Left hindlimb (tissue), 1 donor: ENCODE results near the gene ZNF445.
A peak's percentile ranks its signal among the peaks of the same experiment; 100 is the strongest.
"Not testable (repeated sequence)": the region's sequence is repeated elsewhere in the genome, so short reads cannot be mapped to it uniquely, and the experiment has no call there.

Experiments used
- DNase-seq: peaks from one replicate; pipeline ENCODE4 v3.0.0-alpha.2; 2018

ZNF445 gene

DNA sequence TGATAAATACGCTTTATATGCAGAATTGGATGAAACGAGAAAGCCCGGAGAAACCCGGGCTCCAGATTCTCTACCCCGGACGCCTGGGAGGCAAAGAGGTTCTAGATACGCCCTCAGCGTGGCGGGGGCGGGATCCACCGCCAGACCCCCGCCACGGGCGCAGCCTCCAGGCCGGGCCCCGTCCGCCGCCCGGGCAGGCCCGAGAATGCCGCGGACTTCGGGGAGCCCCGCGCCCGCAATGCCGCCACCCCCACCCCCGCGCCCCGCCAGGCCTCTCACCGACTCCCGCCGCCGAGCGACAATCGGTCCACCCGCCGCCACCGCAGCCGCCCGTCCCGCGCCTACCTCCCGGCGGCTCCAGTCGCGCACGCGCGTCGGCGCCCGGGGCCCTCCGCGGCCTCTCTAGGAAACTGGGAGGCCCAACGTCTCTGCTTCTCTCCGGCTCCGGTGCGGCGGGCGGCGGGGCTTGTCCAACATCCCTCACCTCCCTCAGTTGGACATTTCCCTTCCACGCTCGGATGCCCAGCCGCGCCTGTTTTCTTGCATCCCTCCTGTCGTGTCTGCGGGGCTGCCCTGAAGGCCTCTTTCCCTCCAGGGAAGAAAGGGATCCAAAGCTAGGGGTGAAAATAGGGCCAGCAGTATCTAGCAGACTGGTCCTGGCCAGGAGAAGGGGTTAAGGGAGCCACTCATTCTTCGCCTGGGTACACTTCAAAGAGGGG lies at the start of gene ZNF445:
Gene ZNF445, minus strand, starts transcription at position 359 of the 719 bp plus-strand sequence. CDS start 22,121 bp downstream, outside the sequence.
- peak; percentile 88 for DNase-seq

DNA sequence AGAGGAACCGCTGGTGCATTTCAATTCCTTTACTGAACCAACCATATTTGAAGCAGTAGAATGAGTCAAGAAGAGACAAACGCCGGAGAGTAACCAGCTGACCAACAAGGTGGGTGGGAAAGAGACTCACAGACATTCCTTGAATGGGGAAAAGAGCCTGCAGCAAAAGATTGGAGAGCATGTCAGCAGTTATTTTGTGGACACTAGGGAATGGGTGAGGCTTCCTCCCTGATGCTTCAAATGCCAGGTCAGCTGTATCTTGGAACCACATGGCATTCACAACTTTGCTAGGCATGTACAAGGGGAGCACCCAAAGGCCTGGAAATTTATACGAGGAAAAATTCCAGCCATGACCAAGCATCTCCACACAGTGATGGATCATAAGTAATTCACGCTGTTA lies 47.6 kb upstream of the ZNF445 start:
- no peak for DNase-seq

DNA sequence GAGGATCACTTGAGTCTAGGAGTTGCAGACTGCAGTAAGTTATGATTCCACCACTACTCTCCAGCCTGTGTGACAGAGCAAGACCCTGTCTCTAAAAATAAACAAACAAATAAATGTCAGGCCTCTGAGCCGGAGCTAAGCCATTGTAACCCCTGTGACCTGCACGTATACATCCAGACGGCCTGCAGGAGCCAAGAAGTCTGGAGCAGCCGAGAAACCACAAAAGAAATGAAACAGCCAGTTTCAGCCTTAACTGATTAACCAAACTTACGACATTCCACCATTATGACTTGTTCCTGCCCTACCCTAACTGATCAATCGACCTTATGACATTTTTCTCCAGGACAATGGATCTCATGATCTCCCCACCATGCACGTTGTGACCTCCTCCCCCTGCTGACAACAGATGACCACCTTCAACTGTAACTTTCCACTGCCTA lies 45.0 kb upstream of the ZNF445 start:
- no peak for DNase-seq

DNA sequence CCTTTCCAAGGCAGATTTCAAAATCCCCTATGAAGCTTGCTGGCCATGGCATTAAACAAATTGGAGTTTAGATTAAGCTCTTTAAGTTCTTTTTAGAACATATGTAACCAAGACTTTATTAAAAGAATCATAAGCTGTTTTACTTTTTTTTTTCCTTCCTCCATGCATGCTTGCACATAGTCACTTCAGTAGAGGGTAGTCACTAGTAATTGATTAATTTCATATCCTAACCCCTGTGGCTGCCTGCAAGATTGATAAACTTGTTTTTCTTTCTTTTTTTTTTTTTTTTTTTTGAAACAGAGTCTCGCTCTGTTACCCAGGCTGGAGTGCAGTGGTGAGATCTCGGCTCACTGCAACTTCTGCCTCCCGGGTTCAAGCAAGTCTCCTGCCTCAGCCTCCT lies 44.3 kb upstream of the ZNF445 start:
- no peak for DNase-seq

DNA sequence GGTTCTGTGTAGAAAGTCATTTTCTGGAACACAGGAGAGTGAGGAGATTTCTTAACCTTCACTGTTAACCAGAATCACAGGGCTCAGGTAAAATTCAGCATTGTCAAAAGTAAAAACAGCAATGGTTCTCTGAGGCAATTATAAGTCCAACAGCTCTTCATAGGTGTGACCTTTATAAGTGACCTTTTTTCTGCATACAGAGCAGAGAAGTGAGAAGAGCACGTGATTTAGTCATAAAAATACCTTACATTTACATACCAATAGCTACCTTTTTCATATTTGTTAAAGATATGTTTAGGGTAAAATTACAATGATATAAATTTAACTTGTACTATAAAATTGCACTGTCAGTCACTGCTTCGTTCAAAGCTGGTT lies 41.3 kb upstream of the ZNF445 start:
- no peak for DNase-seq

DNA sequence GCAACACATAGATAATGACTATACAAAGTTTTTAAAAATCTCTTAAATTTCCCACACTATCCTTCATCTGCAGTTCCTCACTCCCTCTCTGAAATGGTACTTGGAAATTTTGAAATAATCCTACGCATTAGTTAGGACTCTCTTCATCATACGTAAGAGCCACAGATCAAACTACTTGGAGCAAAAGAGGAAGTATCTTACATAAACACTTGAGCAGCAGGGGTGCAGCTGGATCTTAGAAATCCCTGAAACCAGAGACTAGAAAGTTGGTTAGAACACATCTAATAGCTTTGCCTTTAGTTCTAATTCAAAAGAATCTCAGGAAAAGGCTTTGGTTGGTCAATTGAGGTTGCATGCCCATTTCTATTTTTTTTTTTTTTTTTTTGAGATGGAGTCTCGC lies 38.8 kb upstream of the ZNF445 start:
- no peak for DNase-seq

DNA sequence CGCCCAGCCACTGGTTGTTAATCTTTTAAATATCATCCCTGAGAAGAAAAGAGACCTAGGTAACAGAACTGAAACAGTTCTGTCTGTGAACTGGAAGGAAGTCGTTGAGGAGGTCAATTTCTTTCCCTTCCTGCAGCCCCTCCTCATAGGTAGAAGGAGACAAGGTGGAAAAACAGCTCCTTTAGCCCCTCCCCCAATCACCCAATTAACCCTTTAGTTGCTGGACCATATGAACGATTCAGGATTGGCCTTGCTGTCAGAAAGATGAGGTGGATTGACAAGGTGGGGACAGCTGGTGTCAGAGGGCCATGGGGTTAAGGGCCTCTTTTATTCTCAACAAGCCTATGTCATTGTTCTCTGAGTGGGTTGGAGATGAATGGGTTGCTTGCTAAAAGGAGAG lies 36.0 kb upstream of the ZNF445 start:
- DNase-seq = no peak

DNA sequence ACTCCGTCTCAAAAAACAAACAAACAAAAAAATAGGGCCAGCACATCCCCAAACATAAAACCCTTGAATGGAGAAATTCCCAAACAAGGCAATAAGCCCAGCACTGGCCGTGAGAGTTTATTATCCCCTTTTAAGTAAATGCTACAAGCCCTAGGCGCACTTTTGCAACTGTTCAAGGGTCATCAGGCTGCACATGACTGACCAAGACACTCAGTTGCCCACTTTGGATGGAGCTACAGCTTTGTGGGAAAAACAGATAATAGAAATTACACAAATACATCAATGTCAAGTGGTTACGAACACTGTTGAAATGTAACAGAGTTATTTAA lies 33.7 kb upstream of the ZNF445 start:
- no peak for DNase-seq

DNA sequence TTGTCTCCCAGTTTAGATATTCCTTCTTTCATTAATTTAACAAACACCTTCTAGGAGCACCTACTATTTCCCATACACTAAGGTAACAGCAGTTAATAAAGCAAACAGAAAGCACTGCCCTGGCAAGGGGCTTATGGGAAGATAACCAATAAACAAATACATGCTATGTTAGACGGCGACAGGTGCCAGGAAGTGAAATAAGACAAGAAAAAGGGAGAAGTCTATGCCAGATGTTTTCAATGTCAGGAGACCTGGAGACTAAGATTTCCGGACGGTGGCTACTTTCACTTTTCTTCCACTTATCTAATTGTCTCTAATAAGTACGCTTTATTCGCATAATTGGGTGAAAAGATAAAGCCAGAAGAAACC lies 32.5 kb upstream of the ZNF445 start:
- DNase-seq = no peak

DNA sequence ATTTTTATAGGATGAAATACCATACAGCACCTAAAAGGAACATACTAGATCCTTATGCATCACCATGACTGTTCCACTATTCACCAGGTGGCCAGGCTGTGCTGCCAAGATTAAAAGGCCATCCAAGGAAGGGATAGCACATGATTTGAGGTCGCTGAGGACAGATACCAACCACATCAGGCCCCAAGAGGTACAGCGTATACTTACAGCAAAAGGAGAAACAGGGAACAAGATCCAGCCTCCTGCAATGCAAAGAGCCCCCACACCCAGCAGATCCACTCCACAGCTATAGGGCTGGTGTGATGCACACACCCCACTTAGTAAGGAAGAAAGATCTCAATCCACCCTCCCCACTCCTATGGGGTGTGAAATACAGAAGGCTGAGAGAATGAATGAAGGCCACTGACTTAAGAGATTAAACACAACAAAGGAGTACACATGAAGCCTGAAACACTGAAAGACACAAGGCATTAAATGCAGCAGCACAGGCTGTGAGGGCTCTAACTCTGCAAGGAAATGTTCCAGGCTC lies 32.0 kb upstream of the ZNF445 start:
- DNase-seq = no peak

DNA sequence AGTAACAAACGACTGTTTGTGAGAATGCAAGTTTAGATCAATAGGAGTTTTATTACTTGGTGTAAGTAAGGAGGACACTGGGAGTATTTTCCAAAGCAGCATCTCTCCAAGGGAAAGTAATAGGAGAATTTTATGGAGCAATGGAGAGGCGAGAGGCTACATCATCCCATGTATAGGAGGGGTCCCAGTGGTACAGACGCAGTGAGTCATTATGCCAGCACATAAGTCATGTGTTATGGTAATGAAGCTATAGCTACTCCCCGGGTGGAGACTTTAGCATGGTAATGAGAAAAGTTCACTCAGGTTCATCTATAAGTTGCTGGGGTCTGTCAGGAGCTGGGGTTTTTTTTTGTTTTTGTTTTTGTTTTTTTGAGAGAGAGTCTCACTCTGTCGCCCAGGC lies 29.5 kb upstream of the ZNF445 start:
- no peak for DNase-seq

DNA sequence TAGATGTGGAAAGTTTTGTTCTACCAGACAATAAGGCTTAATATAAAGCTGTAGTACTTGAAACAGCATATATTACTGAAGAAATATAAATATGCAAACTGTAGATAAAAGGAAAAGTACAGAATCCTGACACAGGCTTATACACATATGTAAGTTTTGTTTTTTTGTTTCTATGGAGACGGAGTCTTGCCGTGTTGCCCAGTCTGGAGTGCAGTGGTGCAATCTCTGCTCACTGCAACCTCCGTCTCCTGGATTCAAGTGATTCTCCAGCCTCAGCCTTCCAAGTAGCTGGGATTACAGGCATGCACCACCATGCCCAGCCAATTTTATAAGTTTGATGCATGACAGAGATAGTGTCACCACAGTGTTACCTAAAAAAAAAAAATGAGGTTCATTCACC lies 29.1 kb upstream of the ZNF445 start:
- no peak for DNase-seq

DNA sequence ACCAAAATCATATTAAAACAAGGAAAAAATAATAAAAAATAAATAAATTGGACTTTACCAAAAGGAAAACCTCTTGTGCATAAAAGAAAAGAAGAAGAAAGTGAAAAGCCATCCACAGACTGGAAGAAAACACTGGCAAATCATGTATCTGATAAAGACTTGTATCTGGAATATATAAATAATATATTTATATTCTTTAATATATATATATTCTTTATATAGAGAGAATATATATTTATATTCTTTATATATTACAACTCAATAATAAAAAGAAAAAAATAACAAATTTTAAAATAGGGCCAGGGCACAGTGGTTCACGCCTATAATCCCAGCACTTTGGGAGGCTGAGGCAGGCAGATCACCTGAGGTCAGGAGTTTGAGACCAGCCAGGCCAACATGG lies 27.1 kb upstream of the ZNF445 start:
- DNase-seq = no peak

DNA sequence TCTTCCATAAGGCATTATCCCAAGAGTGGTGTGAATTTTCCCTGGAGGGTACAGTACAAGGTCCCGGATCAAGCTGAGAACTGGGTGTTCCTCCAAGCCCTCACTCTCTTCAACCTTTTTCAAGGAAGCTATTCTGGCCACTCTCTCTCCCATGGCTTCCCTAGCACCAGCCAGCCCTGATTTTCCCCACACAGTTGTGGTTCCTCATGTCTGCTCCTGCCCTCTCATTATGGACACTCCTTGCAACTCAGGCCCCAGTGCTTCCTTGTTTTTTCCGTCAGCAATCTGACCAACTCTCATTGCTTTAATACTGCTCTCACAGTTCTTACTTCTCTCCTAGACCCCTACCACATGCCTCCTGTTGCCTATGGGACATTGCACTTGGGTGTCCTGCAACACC lies 25.7 kb upstream of the ZNF445 start:
- not testable (repeated sequence) for DNase-seq

DNA sequence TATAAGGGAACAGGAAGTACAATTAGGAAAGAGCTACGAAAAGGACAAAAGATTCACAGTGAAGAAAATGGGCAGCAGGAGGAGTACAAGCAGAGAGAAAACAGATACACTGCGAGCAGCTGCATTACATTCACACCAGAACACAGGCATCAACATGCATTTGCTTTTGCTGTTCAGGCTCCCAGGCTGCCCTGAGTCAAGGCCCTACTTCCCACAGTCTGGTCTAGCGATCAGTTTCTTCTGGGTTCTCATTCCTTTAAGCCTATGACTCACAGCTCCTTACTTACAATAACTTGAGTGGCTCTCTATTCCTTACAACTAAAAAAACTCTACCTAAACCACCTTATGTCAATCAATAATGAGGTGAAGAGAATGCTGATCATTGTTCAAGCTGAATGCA lies 24.5 kb upstream of the ZNF445 start:
- no peak for DNase-seq

DNA sequence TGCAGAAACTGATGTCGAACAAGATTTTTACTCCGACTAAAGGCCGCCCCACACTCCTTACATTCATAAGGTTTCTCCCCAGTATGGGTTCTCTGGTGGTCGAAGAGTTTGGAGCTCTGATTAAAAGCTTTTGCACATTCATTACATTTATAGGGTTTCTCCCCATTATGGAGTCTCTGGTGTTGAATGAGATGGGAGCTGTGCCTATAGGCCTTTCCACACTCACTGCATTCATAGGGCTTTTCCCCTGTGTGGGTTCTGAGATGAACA lies 22.4 kb upstream of the ZNF445 start:
- DNase-seq = not testable (repeated sequence)

DNA sequence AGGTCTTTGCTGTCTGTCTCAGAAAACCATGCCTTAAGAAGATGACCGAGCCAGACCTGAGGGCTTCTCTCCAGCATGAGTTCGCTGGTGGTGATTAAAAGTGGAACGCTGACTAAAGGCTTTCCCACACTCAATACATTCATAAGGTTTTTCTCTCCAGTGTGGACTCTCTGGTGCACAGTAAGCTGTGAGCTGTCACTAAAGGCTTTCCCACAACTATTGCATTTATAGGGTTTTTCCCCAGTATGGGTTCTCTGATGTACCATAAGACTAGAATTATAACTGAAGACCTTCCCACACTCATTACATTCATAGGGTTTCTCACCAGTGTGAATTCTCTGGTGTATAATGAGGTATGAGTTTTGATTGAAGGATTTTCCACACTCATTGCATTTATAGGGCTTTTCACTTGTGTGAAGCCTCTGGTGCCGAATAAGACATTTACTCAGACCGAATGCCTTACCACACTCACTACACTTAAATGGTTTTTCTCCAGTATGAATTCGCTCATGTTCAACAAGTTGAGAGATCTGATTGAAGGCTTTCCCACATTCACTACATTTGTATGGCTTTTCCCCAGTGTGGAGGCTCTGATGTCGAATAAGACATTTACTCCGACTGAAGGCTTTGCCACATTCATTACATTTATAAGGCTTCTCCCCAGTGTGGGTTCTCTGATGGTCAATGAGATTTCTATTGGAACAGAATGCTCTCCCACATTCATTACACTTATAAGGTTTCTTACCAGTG lies 21.9 kb upstream of the ZNF445 start:
- DNase-seq = no peak

DNA sequence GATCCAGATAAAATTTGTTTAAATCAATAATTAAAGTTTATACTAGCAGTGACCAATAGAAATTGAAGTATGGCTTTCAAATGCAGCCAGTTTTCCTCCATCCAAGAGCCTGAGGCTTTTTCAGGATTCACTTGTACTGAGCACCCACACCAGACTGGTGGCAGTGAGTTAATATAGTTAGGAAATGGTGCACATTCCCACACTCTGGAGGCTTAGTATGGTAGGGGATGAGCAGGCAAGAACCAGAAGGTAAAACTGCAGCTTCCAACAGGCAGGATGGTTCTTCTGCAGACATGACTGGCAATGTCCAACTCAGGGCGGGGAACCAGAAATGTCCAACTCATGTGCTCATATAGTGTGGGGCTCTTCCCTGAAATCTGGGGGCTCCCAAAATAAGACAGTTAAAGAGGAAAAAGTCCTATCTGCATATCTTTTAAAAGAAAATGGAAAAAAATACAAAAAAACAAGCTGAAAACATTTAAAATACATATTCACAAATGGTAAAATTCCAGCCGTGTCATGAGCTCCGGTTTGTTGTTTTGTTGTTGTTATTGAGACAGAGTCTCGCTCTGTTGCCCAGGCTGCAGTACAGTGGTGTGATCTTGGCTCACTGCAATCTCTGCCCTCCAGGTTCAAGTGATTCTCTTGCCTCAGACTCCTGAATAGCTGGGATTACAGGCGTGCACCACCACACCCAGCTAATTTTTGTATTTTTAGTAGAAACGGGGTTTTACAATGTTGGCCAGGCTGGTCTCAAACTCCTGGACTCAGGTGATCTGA lies 18.4 kb upstream of the ZNF445 start:
- DNase-seq = no peak

DNA sequence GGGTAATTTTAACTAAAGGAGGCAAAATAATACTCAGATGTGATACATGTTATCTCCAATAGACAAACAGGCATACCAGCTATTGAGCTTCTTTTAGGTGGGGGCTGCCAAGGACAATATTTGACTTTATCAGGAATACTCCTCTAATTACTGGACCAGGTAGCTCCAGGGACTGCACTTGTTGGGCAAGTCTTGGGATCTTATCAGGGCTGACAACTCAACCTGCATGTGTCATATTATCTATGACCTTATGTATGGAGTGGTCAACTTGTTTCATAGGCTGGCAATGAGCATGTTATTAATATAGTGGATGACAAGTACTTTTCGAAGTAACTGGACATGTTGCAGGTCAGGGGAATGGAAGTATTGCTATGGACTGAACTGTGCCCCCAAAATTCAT lies 15.0 kb upstream of the ZNF445 start:
- DNase-seq = no peak

DNA sequence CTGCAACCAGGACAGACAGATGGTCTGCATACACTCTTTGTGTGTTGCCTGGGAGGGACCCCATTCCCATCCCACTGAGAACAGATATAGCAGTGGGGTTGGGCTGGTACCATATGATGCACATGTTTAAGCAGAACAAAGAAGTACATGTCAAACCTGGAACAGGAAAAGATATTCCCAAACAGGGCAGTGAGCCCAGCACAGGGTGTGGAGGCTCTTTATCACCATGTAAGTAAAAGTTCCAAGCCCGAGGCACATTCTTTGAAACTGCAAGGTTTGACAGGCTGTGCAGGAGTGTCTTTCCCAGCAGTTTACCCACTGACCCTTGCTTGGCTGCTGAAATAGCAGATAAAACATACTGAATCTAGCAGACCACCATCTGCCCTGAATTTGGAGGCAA lies 5.3 kb upstream of the ZNF445 start:
- no peak for DNase-seq

DNA sequence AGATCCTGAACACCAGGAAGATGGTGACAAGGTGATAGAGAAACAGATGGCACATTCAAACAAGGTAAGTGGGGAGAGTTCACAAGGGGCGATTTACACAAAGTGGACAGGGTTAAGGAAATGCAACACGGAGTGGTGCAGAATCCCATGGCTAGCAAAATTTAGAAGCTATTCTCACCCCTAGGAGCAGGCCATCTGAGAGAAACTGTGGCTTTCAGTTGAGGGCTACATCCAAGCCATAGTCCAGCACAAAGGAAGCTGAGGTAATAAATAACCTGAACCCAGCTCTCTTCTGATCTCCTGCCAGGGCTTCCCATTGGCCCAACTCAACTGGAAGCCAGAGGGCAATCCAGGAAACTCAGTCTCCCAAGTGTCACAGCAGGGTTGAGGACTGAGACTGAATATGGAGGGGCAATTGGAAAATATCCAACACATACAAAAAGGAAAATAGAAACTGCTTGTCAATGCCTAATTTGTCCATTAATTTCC lies 1.2 kb upstream of the ZNF445 start:
- DNase-seq = no peak

DNA sequence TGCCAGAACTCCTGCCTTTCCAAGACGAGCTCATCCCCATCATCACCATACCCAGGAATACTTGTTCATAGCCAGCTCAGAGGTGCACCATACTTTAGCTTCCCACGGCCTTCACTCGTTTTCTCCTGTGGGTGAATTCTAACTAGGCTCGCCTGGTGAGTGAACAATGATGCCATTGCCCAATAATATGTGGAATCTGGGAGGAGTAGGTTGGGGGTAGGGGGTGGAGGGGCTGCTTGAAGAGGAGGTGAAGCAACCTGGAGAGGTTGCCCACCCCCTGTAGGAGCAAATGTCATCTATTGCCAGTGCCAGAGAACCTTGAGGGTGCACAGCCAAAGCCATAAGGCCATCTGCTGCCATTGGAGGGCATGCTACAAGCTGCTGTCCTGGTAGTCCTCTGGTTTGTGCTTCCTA lies 592 bp upstream of the ZNF445 start:
- DNase-seq = peak; percentile 30

DNA sequence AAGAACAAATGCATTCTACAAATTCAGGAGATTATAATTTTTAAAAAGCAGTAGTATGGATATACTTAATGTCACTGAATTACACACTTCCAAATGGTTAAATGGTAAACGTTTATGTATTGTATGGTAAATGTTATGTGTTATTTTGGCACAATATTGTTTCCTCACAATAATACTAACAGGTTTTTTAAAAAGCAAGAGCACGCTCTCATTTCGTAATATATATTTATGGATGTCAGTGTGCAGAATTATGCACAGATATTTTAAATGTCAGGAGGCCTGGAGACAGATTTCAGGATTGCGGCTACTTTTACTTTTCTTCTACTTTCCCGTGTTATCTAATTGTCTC lies 533 bp downstream of the ZNF445 start:
- DNase-seq = no peak

DNA sequence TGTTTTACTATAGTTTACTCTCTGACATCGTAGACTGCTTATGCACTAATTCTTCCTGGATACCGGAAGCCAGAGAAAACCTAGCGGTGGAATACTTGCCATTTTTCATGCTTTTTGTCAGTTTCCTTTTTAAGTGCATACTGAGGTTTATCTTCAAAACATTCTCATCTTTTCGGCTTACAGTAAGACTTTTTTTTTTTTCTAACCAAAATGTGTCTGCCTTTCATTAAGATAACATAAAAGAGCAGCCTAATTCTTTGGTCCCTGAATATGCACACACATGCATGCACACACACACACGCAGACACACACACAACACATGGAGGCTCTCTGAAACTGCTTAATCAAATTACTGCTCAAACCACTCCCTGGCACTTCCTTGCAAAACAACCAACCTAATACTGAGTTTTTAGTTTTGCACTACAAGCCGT lies 1.3 kb downstream of the ZNF445 start:
- DNase-seq = no peak
